Measurements from ENCODE around the gene AFP.

AFP gene

GRCh38 chr4:73456177-73457022 lies 20.4 kb downstream of the AFP start:
- DNase-seq (ENCODE audit: low read depth in 3 of 3, low spot score in 1 of 3), result no peak

GRCh38 chr4:73458184-73459047 lies 22.4 kb downstream of the AFP start:
- no peak for DNase-seq (ENCODE audit: low read depth in 3 of 3, low spot score in 1 of 3)

GRCh38 chr4:73459048-73459421 lies 23.0 kb downstream of the AFP start:
- DNase-seq (ENCODE audit: low read depth in 3 of 3, low spot score in 1 of 3), result no peak

- DNase-seq (ENCODE audit: low read depth in 3 of 3, low spot score in 1 of 3), result no peak
Measured at GRCh38 chr4:73460913-73461522, 25.0 kb downstream of the AFP start.

GRCh38 chr4:73468170-73468569 lies 32.1 kb downstream of the AFP start:
- no peak for DNase-seq (ENCODE audit: low read depth in 3 of 3, low spot score in 1 of 3)

GRCh38 chr4:73470728-73471127 lies 34.7 kb downstream of the AFP start:
- DNase-seq (ENCODE audit: low read depth in 3 of 3, low spot score in 1 of 3), result no peak

- DNase-seq (ENCODE audit: low read depth in 3 of 3, low spot score in 1 of 3), result no peak
Measured at GRCh38 chr4:73477176-73477575, 41.2 kb downstream of the AFP start.

- DNase-seq (ENCODE audit: low read depth in 3 of 3, low spot score in 1 of 3), result no peak
Measured at GRCh38 chr4:73479323-73479722, 43.3 kb downstream of the AFP start.

- DNase-seq (ENCODE audit: low read depth in 3 of 3, low spot score in 1 of 3), result no peak
Measured at GRCh38 chr4:73481358-73481757, 45.3 kb downstream of the AFP start, which contains the start of gene AFM. TSS of gene AFM (plus strand) at chr4:73481745. CDS start at chr4:73481776, 31 bp downstream.

GRCh38 chr4:73485085-73485484 lies 49.1 kb downstream of the AFP start:
- DNase-seq (ENCODE audit: low read depth in 3 of 3, low spot score in 1 of 3), result no peak

- no peak for DNase-seq (ENCODE audit: low read depth in 3 of 3, low spot score in 1 of 3)
Measured at GRCh38 chr4:73485596-73485995, 49.6 kb downstream of the AFP start.

- DNase-seq (ENCODE audit: low read depth in 3 of 3, low spot score in 1 of 3), result no peak
Measured at GRCh38 chr4:73486497-73486896, 50.5 kb downstream of the AFP start.

- DNase-seq (ENCODE audit: low read depth in 3 of 3, low spot score in 1 of 3), result no peak
Measured at GRCh38 chr4:73487233-73487632, 51.2 kb downstream of the AFP start.

- DNase-seq (ENCODE audit: low read depth in 3 of 3, low spot score in 1 of 3), result no peak
Measured at GRCh38 chr4:73499996-73500765, 64.2 kb downstream of the AFP start.

- DNase-seq (ENCODE audit: low read depth in 3 of 3, low spot score in 1 of 3), result no peak
Measured at GRCh38 chr4:73501664-73502265, 65.7 kb downstream of the AFP start.

- no peak for DNase-seq (ENCODE audit: low read depth in 3 of 3, low spot score in 1 of 3)
Measured at GRCh38 chr4:73505567-73505966, 69.5 kb downstream of the AFP start.

Measured in stimulated activated CD4-positive, alpha-beta T cell treated with anti-CD3 and anti-CD28 coated beads, TNF-alpha, amount 100 ng/mL, for 1 hour (primary cell).